GM23338 (cell line): ENCODE measurements around the gene ROBO3. TPM values are rescaled to one million over a fixed set of nuclear protein-coding genes. Genes with fewer than 3 reads are reported as not detected.

Experiments used
- ATAC-seq: fragments of 200-7000 bp; cut with Tn5 transposase; 3 replicates; pipeline ENCODE4 v1.9.1; 2020
- DNase-seq: peaks from one replicate; pipeline ENCODE4 v3.0.0-alpha.2; 2015; ENCODE audit warnings: low spot score
- H2AFZ ChIP-seq: fragments of 200-600 bp; sonication (generic); 2 replicates; pipeline ENCODE4 v1.8.0; 2016; ENCODE audit warnings: antibody characterized with exemption, mild to moderate bottlenecking, moderate library complexity
- H3F3A ChIP-seq: fragments of 200-600 bp; sonication (generic); replicated peaks from 2 replicates; pipeline ENCODE4 v1.8.0; 2017; ENCODE audit warnings: antibody characterized with exemption, mixed run types, low read depth
- H3K27ac ChIP-seq: fragments of 200-600 bp; sonication (generic); 2 replicates; pipeline ENCODE4 v1.6.1; 2016; ENCODE audit warnings: low read depth
- H3K27me3 ChIP-seq: fragments of 200-600 bp; sonication (generic); 2 replicates; pipeline ENCODE4 v1.8.0; 2016; ENCODE audit warnings: mild to moderate bottlenecking, mixed run types, moderate library complexity; ENCODE audit not compliant: insufficient read depth
- H3K36me3 ChIP-seq: fragments of 200-600 bp; sonication (generic); 2 replicates; pipeline ENCODE4 v1.8.0; 2016; ENCODE audit warnings: mild to moderate bottlenecking; ENCODE audit not compliant: insufficient read depth
- H3K4me1 ChIP-seq: fragments of 200-600 bp; sonication (generic); 2 replicates; pipeline ENCODE4 v1.8.0; 2016; ENCODE audit warnings: mild to moderate bottlenecking, moderate library complexity; ENCODE audit not compliant: insufficient read depth
- H3K4me2 ChIP-seq: fragments of 200-600 bp; sonication (generic); 2 replicates; pipeline ENCODE4 v1.7.1; 2017; ENCODE audit warnings: mixed run types
- H3K4me3 ChIP-seq: fragments of 200-600 bp; sonication (generic); 2 replicates; pipeline ENCODE4 v1.6.1; 2016; ENCODE audit warnings: mixed run types
- H3K79me2 ChIP-seq: fragments of 200-600 bp; sonication (generic); replicated peaks from 2 replicates; pipeline ENCODE4 v1.8.0; 2017; ENCODE audit warnings: mild to moderate bottlenecking; ENCODE audit not compliant: insufficient read depth
- H3K9me2 ChIP-seq: fragments of 200-600 bp; sonication (generic); 2 replicates; pipeline ENCODE4 v1.8.0; 2017; ENCODE audit not compliant: insufficient read depth
- H4K20me1 ChIP-seq: fragments of 200-600 bp; sonication (generic); replicated peaks from 2 replicates; pipeline ENCODE4 v1.8.0; 2017; ENCODE audit warnings: mild to moderate bottlenecking; ENCODE audit not compliant: insufficient read depth
- H3K27ac Mint-ChIP-seq: 2 replicates; pipeline ENCODE4 v1.8.0; 2020; ENCODE audit warnings: inconsistent platforms, mild to moderate bottlenecking, moderate library complexity, mixed read lengths
- H3K27me3 Mint-ChIP-seq: 3 replicates; pipeline ENCODE4 v1.8.0; 2022; ENCODE audit warnings: low read depth, mild to moderate bottlenecking, moderate library complexity, mixed read lengths, inconsistent platforms; ENCODE audit not compliant: insufficient read depth, poor library complexity
- H3K36me3 Mint-ChIP-seq: 3 replicates; pipeline ENCODE4 v1.8.0; 2021; ENCODE audit warnings: low read depth, mild to moderate bottlenecking, inconsistent platforms, moderate library complexity, mixed read lengths
- H3K4me1 Mint-ChIP-seq: 3 replicates; pipeline ENCODE4 v1.8.0; 2020; ENCODE audit warnings: mild to moderate bottlenecking, inconsistent platforms, mixed read lengths
- H3K4me3 Mint-ChIP-seq: 3 replicates; pipeline ENCODE4 v1.8.0; 2021; ENCODE audit warnings: moderate library complexity, mild to moderate bottlenecking, inconsistent platforms, mixed read lengths
- H3K9me3 Mint-ChIP-seq: 3 replicates; pipeline ENCODE4 v1.8.0; 2020; ENCODE audit warnings: moderate library complexity, mild to moderate bottlenecking, inconsistent platforms, mixed read lengths
- CREB1 ChIP-seq: fragments of 250-450 bp; sonication (Bioruptor Pico); IDR thresholded peaks from 2 replicates; pipeline ENCODE4 v1.5.0; 2020; ENCODE audit warnings: low read depth, mild to moderate bottlenecking, moderate library complexity
- CTCF ChIP-seq, 2 experiments: fragments of 200-600 bp in 1 of 2; sonication (generic) in 1 of 2; conservative IDR thresholded peaks; 2 replicates each; pipeline versions ENCODE4 v1.5.1 to v1.6.1; 2016 to 2017; ENCODE audit warnings: antibody characterized with exemption in 2 of 2, low read depth in 2 of 2, mild to moderate bottlenecking in 2 of 2, moderate library complexity in 1 of 2
- EZH2 ChIP-seq: fragments of 200-600 bp; sonication (generic); IDR thresholded peaks from one replicate; pipeline ENCODE4 v1.8.0; 2017; ENCODE audit warnings: antibody characterized with exemption, mild to moderate bottlenecking, low read depth; ENCODE audit not compliant: unreplicated experiment
- EZH2phosphoT487 ChIP-seq: fragments of 200-600 bp; sonication (generic); IDR thresholded peaks from one replicate; pipeline ENCODE4 v1.8.1; 2018; ENCODE audit warnings: antibody characterized with exemption; ENCODE audit not compliant: unreplicated experiment
- JUNB ChIP-seq: IDR thresholded peaks from one replicate; pipeline ENCODE4 v1.6.1; 2016; ENCODE audit warnings: antibody characterized with exemption; ENCODE audit not compliant: unreplicated experiment
- NANOG ChIP-seq: IDR thresholded peaks from 2 replicates; pipeline ENCODE4 v1.6.1; 2016; ENCODE audit warnings: antibody characterized with exemption, borderline replicate concordance
- POLR2AphosphoS5 ChIP-seq: IDR thresholded peaks from 2 replicates; pipeline ENCODE4 v1.6.1; 2016; ENCODE audit warnings: antibody characterized with exemption, low read depth
- REST ChIP-seq: IDR thresholded peaks from one replicate; pipeline ENCODE4 v1.6.1; 2018; ENCODE audit warnings: antibody characterized with exemption; ENCODE audit not compliant: unreplicated experiment
- STAT1 ChIP-seq: IDR thresholded peaks from one replicate; pipeline ENCODE4 v1.6.1; 2016; ENCODE audit warnings: antibody characterized with exemption; ENCODE audit not compliant: unreplicated experiment
- ZNF114 ChIP-seq: fragments of 250-450 bp; sonication (Bioruptor Pico); IDR thresholded peaks from 2 replicates; pipeline ENCODE4 v1.5.0; 2020; ENCODE audit warnings: mild to moderate bottlenecking, moderate library complexity
- ZNF331 ChIP-seq: fragments of 250-450 bp; sonication (Bioruptor Pico); IDR thresholded peaks from 2 replicates; pipeline ENCODE4 v1.5.0; 2020; ENCODE audit warnings: low read depth, mild to moderate bottlenecking, moderate library complexity
- ZNF462 ChIP-seq: fragments of 250-450 bp; sonication (Bioruptor Pico); IDR thresholded peaks from 2 replicates; pipeline ENCODE4 v1.5.0; 2020; ENCODE audit warnings: mild to moderate bottlenecking, moderate library complexity
- polyA plus RNA-seq: library from polyadenylated mRNA; unstranded; fragments of >200 nt; fragmentation: Nextera tagmentation; extraction: Ambion mirVana; gene quantifications from 2 replicates; pipeline ENCODE4 v1.2.1, GENCODE V29; 2016
- total RNA-seq: library from RNA; depleted of rRNA; stranded (reverse); fragments of >200 nt; shearing (Covaris generic); gene quantifications from 2 replicates; pipeline ENCODE4 v1.2.3, GENCODE V29; 2014
- TF ChIP-seq, protein P1 (sequence below): IDR thresholded peaks from 2 replicates; pipeline ENCODE4 v1.6.1; 2016; ENCODE audit warnings: antibody characterized with exemption

The ROBO3 gene
- total and polyA plus RNA-seq, 2 experiments from 2014 or later, result 17.0 to 21.4 TPM

DNA sequence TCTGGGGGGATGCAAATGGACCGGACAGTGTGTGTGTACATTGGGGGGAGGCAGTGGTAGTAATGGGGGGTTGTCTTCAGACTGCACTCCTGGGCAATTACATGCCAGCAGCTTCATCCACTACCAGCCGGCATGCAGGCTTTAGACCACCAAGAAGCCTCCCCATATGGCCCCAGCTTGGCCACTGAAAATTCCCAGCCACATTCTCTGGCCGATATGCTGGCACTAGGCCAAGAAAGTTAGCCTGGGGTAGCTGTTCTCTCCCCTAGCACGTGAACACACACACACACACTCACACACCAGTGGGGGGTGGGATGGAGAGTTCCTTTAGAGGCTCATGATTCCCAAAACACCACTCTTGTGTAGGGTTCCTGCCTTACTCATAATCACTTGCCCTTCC is 3.6 kb upstream of the ROBO3 start:
- no peaks in the 10 kb centered on the region for H3K36me3 ChIP-seq
- no peak for DNase-seq
- no peaks in the 10 kb centered on the region for H3F3A ChIP-seq
- H3K79me2 ChIP-seq, result no peaks in the 10 kb centered on the region
- H3K27ac ChIP-seq, result no peak overlapping the region
- no peak overlapping the region for H3K4me3 Mint-ChIP-seq
- no peaks in the 10 kb centered on the region for H3K9me2 ChIP-seq
- H2AFZ ChIP-seq, result no peak overlapping the region
- TF ChIP-seq JUNB (no peak), ZNF114 (CRISPR knock-in tag) (no peak), NANOG (no peak), POLR2AphosphoS5 (no peak), EZH2phosphoT487 (no peak), REST (no peak), CREB1 (CRISPR knock-in tag) (no peak), CTCF (conservative IDR thresholded peaks at IDR 0.05; ENCODE audit: low read depth in 2 of 2) (no peak), STAT1 (no peak), ZNF331 (CRISPR knock-in tag) (no peak), ZNF462 (no peak), EZH2 (no peak)
- TF ChIP-seq, protein P1, sequence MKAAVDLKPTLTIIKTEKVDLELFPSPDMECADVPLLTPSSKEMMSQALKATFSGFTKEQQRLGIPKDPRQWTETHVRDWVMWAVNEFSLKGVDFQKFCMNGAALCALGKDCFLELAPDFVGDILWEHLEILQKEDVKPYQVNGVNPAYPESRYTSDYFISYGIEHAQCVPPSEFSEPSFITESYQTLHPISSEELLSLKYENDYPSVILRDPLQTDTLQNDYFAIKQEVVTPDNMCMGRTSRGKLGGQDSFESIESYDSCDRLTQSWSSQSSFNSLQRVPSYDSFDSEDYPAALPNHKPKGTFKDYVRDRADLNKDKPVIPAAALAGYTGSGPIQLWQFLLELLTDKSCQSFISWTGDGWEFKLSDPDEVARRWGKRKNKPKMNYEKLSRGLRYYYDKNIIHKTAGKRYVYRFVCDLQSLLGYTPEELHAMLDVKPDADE, result no peak
- H3K36me3 Mint-ChIP-seq, result no peaks in the 10 kb centered on the region; the same call in 2 of the 3 replicates
- no peaks in the 10 kb centered on the region; the same call in 2 of the 3 replicates for H3K9me3 Mint-ChIP-seq
- H3K27me3 ChIP-seq, result peaks cover 98% of the 10 kb centered on the region
- no peak overlapping the region for H3K27ac Mint-ChIP-seq
- no peak overlapping the region for H3K4me2 ChIP-seq
- H3K4me3 ChIP-seq, result no peak overlapping the region
- peaks cover 72% of the 10 kb centered on the region for H3K27me3 Mint-ChIP-seq
- H4K20me1 ChIP-seq, result peaks cover 19% of the 10 kb centered on the region
- H3K4me1 ChIP-seq, result peaks cover 9% of the 10 kb centered on the region; the same call in 1 of the 2 replicates
- no peak for ATAC-seq
- peaks cover 20% of the 10 kb centered on the region for H3K4me1 Mint-ChIP-seq
